GM13977 (cell line): Measurements from ENCODE around the gene OPALIN.

Experiments used
- DNase-seq: peaks from one replicate; pipeline ENCODE4 v3.0.0; 2012; ENCODE audit warnings: low spot score
- in situ Hi-C: fragments of 300-500 bp; cut with MboI; formaldehyde crosslinking; loops from one replicate; pipeline ENCODE4 v1.12.0; 2022; ENCODE audit warnings: low sequenced_read_pairs, low pct_unique_long_range_greater_than_20kb, mixed read lengths, inconsistent platforms; ENCODE audit not compliant: unreplicated experiment
- TF ChIP-seq, protein P1 (sequence below): IDR thresholded peaks from 2 replicates; pipeline ENCODE4 v1.5.1; 2012; ENCODE audit warnings: mild to moderate bottlenecking, control low read depth; ENCODE audit not compliant: insufficient read depth; ENCODE audit errors: extremely low read depth, missing control alignments

The OPALIN gene

GRCh38 chr10:96345222-96345621, 13.6 kb downstream of the OPALIN start:
- DNase-seq: no peak
- in situ Hi-C loops: loop anchor here (25.0 kb wide), 1 partner anchor 333 kb away; no protein-coding TSS in a partner anchor
- TF ChIP-seq, protein P1, sequence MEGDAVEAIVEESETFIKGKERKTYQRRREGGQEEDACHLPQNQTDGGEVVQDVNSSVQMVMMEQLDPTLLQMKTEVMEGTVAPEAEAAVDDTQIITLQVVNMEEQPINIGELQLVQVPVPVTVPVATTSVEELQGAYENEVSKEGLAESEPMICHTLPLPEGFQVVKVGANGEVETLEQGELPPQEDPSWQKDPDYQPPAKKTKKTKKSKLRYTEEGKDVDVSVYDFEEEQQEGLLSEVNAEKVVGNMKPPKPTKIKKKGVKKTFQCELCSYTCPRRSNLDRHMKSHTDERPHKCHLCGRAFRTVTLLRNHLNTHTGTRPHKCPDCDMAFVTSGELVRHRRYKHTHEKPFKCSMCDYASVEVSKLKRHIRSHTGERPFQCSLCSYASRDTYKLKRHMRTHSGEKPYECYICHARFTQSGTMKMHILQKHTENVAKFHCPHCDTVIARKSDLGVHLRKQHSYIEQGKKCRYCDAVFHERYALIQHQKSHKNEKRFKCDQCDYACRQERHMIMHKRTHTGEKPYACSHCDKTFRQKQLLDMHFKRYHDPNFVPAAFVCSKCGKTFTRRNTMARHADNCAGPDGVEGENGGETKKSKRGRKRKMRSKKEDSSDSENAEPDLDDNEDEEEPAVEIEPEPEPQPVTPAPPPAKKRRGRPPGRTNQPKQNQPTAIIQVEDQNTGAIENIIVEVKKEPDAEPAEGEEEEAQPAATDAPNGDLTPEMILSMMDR: no peak

DNA sequence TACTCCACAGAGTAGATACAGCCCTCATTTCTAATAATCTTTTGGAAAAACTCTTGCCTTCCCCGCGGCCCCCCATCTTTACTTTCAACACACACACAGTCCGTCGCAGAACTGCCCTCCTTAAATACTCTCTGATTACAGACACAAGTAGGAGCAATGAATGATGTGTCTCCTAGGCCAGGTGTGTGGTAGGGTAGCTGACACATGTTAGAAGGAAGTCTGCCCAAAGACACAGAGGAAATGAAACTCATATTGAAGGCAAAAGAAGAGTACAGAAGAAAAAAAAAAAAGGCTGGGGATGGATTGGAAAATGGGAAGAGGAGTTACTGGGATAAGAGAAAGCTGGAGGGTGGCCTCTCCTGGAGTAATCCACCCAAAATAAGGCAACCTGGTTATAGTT, 14.6 kb downstream of the OPALIN start:
- in situ Hi-C loops: loop anchor here (25.0 kb wide), 1 partner anchor 332 kb away; no protein-coding TSS in a partner anchor
- no peak for DNase-seq
- TF ChIP-seq, protein P1: no peak

DNA sequence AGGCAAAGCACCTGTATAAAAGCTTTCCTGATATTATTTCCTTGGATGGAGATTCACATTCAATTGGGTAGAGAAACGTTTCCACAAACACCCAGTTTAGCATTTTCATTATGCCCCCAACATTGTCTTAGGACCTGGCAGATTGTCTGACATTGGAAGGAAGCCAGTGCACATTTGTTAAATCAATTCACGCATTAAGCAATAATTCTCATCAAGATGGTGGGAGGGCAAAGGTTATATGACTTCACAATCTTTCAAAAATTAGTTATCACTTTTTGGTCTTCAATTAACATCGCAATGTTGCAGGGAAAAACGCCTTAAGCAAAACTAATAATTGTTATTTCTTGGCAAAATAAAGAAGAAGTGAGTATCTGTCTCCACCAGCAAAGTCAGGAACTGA, 16.4 kb downstream of the OPALIN start:
- in situ Hi-C loops: loop anchor here (25.0 kb wide), 1 partner anchor 330 kb away; no protein-coding TSS in a partner anchor
- TF ChIP-seq, protein P1: no peak
- DNase-seq: no peak

DNA sequence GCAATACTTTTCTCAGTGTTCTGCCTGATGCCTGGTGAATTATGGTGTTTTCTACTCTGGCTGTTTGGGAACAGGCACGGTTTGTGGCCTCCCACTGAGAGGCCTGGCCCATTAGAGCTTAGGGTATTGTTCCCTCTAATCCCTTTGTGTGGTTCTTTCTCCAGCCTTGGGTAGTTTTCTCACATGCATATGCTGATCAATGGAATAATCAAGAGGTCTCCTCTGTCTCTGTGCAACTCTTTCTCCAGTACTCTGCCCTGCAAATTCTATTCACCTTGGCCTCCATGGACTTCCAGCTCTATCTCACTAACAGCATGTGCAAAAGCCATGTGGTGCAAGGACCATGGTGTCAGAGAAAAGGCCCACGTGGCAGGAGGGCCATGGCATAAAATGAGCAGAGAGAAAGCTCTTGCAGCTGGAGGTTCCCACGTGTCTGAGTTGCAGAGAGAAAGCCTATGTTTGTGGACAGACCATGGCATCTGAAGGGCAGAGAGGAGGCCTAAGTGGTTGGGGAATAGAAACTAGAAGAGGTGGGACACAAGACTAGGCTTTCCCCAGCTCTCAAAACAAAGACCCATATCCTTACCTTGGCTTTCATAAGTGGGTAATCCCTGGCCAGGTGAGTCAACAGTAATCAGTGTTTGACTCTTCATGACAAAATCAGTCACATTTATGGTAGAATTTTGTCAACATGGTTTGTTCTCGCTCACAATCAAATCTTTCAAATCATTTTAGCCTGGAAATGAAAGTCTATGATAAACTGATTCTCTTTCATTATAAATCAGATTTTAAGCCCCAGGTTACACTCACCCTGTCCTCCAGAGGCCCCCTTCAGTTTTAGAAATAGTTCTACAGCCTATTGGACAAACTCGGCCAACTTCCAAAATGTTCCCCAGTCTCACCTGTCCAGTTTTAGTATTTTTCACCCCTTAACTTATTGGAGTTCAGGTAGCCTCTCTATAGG, 17.3 kb downstream of the OPALIN start:
- TF ChIP-seq, protein P1: no peak
- peak; percentile 19 for DNase-seq
- in situ Hi-C loops: loop anchor here (25.0 kb wide), 1 partner anchor 329 kb away; no protein-coding TSS in a partner anchor

DNA sequence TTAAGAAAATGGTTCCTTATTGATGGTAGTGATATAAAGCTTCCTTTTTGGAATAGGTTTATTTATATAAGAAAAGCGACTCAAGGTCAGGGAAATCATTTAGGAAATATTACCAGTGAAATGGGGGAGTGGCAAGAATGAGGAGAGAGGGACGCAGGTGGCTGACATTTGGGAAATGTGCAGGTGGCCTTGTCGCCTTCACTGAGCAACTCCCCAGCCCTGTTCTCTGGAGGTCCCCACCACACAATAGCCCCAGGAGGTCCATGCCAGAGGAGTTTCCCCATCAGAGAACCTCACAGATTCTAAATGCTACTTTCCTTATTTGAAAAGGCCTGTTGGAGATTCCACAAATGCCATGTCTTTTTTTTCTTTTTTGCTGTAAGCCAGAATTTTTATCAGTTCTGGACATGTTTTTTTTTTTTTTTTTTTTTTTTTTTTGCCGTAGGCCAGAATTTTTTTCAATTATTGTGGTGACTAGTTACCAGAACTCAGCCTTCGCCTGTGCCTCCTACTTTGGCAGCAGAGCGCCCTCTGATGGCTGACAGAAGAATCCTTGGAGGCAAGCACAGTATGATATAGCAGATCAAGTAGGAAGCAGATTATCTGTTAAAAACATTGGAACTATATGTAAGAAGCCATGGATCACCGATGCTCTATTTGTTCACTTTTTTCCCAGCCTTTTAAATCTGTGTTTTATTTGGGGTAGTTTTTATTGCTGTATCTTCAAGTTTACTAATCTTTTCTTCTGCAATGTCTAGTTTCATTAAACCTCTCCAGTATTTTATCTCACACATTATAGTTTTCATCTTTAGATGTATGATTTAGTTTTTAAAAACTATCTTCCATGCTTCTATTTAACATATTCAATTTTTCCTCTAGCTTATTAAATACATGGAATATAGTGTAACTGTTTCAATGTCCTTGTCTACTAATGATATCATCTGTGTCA, 18.6 kb downstream of the OPALIN start:
- peak; percentile 54 for DNase-seq
- TF ChIP-seq, protein P1: peak; percentile 89
- in situ Hi-C loops: loop anchor here (25.0 kb wide), 1 partner anchor 328 kb away; no protein-coding TSS in a partner anchor

GRCh38 chr10:96339383-96339782, 19.4 kb downstream of the OPALIN start:
- TF ChIP-seq, protein P1: no peak
- in situ Hi-C loops: loop anchor here (25.0 kb wide), 1 partner anchor 327 kb away; no protein-coding TSS in a partner anchor
- no peak for DNase-seq
